GM18868 (cell line): ENCODE measurements around the gene ZBTB48.
"Not testable (repeated sequence)": the region's sequence is repeated elsewhere in the genome, so short reads cannot be mapped to it uniquely, and the experiment has no call there.

Source experiments
- ATAC-seq: cut with Tn5 transposase; IDR thresholded peaks from one replicate; pipeline ENCODE4 v1.9.1; 2021; ENCODE audit warnings: mild to moderate bottlenecking, moderate library complexity; ENCODE audit not compliant: unreplicated experiment

ZBTB48 gene

DNA sequence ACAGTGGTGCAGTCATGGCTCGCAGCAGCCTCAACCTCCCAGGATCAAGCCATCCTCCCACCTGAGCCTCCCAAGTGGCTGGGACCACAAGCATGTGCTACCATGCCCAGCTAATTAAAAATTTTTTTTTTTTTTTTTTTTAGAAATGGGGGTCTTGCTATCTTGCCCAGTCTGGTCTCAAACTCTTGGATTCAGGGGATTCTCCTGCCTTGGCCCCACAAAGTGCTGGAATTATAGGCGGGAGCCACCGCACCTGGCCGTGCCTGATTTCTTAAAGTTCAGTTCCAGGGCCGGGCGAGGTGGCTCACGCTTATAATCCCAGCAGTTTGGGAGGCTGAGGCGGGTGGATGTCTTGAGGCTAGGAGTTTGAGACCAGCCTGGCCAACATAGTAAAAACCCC is 51.3 kb downstream of the ZBTB48 start:
- no peak for ATAC-seq

DNA sequence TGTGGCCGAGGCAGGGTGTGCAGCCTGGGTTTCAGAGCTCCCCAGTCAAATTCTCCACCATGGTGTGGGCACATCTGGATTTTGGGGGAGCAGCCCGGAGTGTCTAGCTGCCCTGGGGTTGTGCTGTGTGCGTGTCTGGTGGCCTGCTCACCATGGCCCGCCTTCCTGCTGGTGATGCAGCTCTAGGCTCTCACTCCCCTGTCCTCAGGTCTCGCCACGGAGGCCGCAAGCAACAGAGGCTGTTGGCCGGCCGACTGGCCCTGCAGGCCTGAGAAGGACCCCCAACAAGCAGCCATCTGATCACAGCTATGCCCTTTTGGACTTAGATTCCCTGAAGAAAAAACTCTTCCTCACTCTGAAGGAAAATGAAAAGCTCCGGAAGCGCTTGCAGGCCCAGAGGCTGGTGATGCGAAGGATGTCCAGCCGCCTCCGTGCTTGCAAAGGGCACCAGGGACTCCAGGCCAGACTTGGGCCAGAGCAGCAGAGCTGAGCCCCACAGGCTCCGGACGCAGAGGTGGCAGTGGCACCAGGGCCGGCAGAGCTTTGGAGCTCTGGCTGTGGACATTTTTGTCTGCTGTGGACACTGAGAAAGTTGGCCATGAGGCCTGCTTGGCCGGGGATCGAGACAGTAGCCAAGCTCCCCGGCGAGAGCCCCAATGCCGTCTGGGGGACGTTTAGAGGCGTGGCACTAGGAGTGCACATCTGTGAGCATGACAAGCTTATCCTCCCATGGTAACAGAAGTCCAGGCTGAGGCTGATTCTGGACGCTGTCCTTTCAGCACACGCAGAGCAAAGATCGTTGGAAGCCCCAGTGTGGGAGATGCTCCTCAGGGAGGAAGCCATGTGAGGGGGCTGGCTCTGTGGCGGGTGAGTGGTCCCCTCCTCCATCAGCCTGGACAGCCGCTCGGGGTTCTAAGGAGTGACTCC is 53.1 kb downstream of the ZBTB48 start:
- no peak for ATAC-seq

DNA sequence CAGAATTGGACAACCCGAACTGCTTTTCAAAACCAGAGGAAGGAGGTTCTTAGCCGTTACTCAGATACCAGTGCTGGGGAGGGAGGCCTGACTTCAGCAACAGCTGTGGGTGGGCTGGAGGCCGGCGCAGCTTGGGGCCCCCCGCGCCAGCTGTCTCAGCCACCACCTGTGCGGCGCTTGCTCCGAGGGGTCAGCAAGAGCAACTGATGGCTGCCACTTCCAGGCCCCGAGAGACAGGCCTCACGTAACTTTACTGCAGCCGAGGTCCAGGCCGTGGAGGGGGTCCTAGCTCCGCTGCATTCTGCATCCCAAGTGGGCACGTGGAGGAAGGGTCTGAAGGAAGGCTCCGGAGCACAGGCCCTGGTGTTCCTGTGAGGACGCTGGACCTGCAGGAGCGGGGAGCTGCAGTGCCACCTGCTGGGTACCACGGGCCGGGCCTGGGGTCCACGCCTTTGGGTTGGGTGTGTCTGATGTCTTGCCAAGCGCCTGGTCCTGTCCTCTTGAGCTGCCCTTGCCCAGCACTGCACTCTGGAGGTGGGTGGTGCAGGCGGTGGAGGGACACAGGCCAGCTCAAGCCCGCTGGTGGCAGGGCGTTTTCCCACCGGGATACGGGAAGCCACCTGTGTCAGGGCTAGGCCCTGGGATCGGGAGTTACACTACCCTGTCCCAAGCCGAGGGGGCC is 54.7 kb downstream of the ZBTB48 start:
- ATAC-seq, result no peak

DNA sequence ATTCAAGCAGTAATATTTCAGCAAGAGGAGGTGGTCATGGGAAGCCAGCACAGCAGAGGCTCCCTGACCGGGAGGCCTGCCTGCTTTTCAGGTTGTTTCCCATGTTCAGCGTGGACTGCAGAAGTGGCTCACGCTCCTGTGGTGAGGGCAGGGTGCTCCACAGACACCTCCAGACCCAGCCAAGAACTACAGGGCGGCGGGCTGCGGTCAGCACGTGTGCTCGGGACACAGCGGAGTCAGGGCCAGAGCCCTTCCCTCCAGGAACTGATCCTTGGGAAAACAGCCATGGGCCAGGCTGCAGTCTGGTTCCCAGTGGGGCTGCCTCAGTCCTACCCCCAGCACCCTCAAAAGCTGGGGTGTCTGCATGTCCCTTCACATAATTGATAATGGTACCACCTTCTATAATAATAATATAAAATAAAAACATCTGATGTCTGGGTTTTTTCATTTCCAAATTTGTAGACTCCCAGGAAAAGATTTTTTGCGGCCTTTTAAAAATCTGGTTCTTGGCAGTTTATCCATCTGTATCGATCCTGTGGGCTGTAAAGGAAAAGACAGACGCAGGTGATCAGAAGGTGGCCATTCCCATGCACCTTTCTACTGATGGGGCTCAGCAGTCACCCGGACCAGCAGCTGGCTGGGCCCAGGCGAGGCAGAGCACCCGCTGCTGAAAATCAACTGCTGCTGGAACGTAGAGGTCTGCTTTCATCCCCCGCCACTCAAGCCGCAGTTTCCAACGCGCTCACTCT is 55.5 kb downstream of the ZBTB48 start:
- no peak for ATAC-seq

DNA sequence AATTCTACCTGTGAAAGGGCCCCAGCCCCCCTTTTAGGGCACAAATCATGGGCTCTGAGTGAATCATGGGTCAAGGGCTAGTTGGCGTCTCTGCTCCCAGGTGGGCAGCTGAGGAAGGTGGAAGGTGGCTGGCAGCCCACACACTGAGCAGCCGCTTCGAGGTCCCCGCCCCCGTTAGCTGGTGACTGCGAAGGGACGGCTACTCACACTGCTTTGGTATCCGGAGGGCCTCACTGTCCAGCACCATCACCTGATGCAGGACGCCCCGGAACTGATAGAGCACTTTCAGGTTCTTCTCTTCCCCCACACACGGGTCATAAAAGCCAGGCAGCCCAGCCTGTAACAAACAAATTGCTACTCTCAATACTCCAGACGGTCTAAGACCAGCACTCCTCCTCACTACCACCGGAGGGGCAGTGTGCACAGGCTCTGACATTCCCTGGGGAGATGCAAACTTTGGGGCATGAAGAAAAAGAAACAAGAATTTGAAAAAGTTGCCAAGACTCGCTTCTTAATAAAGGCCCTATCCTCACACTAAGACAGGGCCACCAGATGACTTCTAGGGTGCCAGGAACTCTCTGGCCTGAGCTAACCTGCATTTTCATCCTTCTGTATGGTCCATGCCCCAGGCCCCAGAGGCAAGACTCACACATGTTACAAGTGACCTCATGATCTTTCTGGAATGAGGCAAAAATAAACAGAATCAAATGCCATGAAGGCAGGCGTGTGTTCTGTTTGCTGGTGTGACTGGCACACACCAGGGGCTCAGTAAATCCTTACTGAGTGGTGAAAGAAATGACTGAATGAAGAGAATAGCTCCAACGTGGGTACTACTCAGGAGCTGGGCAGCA is 56.3 kb downstream of the ZBTB48 start:
- ATAC-seq, result no peak

DNA sequence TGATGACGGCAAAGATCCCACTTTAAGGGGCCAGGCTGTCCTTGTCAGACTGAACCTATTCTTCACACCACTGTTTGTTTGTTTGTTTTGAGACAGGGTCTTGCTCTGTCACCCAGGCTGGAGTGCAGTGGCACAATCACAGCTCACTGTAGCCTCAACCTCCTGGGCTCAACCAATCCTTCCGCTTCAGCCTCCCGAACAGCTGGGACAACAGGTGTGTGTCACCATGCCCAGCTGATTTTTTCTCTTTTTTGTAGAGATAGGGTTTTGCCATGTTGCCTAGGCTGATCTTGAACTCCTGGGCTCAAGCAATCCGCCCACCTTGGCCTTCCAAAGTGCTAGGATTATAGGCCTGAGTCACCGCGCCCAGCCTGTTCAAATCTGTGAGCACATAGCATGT is 57.0 kb downstream of the ZBTB48 start:
- not testable (repeated sequence) for ATAC-seq

DNA sequence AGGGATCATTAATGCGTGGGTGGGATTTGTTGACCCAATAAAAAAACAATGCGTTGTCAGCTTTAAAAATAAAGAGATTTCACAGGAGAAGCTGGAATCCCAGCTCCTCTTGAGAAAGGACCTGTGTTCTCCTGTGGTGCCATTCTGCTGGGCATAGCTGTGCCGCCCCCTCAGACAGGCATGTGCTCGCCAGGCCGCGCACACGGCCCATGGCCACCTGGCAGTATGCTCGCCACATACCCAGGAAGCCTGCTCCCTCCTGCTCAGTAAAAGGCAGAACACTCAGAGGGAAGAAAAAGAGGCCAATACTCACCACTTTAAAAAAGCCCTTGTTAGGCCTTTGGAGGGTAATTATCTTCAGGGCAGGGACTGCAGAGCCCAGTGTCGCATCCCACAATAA is 58.0 kb downstream of the ZBTB48 start:
- ATAC-seq, result no peak

DNA sequence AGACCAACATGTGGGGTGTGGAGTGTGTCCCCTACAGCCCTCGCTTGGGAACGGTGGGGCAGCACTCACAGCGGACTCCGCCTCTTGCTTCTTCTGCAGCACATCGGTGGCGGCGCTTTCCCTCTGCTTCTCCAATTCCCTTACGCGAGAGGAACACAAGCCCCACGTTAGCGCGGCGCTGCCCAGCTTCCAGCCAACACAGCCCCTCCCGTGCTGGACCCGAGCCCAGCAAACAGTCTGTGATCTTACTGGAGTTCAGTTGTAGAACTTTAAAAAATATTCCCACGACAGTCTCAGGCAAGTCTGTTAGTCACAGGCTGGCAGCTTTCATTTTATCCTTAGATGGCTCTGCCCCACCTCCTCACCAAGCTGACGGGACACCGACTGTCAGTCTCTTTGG is 58.4 kb downstream of the ZBTB48 start:
- ATAC-seq, result no peak
